HG03442 (cell line): ENCODE results near the gene TFB2M.

Source experiments
- ATAC-seq: cut with Tn5 transposase; IDR thresholded peaks from one replicate; pipeline ENCODE4 v1.9.1; 2021; ENCODE audit warnings: mild to moderate bottlenecking, moderate library complexity; ENCODE audit not compliant: unreplicated experiment

Gene TFB2M

GRCh38 chr1:246558041-246558440 lies 8.0 kb downstream of the TFB2M start:
- ATAC-seq = no peak

DNA sequence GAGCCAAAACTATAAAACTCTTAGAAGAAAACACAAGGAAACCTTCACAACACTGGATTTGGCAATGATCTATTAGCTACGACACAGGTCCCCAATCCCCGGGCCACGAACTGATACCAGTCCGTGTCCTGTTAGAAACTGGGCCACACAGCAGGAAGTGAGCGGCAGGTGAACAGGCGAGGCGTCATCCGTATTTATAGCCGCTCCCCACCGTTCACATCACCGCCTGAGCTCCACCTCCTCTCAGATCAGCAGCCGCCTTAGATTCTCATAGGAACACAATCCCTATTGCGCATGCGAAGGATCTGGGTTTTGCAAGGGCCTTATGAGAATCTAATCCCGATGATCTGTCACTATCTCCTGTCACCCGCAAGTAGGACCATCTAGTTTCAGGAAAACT lies 11.9 kb downstream of the TFB2M start:
- no peak for ATAC-seq

DNA sequence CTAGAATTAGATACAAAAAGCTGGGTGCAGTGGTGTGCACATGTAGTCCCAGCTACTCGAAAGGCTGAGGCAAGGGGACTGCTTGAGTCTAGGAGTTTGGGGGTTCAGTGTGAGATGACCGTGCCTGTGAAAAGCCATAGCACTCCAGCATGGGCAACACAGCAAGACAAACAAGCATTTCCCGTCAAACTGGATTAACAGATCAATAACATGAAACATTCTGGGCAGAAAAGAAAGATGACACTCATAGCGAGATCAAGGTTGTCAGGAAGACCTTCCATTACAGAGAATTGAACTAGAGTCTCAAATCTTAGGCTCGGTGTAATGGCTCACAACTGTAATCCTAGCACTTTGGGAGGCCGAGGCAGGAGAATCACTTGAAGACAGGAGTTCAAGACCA lies 14.0 kb downstream of the TFB2M start:
- ATAC-seq = no peak

- ATAC-seq = no peak
Measured at GRCh38 chr1:246550402-246550801, 15.7 kb downstream of the TFB2M start.

GRCh38 chr1:246549665-246550064 lies 16.4 kb downstream of the TFB2M start:
- ATAC-seq = no peak

DNA sequence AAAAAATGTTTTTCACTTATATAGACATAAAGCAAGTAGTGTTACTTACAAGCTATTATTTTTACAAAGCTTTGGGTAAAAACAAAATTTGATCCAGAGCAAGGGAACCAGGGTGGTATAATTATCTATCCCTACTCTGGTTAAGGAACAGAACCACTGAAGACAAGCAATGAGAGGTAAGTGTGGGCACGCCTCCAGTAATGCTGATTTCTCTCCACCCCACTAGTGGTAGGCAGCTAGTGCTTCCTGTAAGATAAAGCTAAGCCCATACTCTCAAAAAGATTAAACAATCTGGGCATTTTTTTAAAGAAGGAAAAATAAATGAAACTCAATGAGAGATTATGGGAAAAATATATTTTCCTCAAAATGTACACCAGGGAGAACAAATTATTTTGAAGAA lies 22.1 kb downstream of the TFB2M start:
- no peak for ATAC-seq

DNA sequence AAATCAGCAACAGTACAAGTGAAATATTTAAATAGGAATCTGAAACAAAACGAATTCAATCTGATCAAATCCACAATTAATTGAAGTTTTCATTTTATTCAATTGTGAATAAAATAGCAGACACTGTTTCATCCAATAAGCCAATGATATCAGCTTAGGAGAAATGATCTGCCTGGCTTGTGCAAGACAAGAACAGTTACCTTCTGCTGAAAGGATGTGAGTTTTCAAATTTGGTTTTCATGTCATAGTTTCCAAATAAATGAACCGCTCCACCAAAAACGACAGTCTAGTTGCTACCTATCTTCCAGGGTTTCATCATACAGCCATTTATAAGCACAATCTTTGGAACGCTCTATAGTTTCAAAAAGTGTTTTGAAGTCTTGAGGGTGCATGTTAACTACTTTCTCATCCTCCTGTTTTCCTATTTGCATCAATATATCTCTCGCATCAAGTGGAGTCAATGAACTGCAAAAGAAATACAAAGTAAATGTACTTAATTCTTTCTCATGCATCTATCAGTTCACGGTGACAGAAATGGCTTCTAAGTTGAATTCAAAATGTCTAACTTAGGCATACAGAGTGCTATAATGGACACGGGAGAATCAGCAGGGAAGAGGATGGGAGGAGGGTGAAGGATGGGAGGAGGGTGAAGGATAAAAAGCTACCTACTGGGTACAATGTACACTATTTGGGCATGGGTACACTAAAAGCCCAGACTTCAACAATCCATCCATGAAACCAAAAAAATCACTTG lies 25.1 kb downstream of the TFB2M start:
- ATAC-seq = no peak

DNA sequence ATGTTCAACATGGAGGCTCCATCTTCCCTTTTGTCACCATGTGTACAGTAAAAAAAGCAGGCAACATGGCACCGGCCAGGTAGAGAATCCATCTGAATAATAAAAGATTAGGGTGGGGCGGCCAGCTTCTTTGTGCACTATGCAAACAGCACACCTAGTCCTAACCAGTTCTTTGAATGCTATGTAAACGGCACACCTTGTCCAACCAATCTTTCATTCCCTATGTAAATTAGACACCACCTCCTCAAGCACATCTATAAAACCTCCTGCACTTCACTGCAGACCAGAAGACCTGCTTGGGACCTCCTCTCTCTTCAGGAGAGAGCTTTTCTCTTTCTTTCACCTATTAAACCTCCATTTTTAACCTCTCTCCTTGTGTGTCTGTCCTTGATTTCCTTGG lies 28.2 kb downstream of the TFB2M start:
- no peak for ATAC-seq

DNA sequence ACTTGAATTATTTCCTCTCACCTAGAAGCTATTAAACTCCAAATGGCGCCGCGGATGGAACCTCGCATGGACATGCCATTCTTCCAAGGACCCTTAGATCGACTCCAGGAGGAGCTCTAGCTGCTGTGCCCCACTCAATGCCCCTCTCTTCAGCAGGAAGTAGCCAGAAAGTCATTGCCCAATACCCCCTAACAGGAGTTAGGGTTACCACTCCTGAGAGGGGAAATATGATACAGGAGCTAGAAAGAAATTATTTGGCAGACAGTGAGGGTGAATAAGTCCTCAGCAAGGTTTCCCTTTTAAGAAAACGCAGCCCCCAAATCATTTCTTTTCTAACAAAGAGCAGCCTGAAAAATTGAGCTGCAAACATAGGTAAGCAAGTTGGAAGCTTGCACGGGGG lies 28.6 kb downstream of the TFB2M start:
- no peak for ATAC-seq

- ATAC-seq = no peak
Measured at GRCh38 chr1:246534114-246534513, 31.9 kb downstream of the TFB2M start.

DNA sequence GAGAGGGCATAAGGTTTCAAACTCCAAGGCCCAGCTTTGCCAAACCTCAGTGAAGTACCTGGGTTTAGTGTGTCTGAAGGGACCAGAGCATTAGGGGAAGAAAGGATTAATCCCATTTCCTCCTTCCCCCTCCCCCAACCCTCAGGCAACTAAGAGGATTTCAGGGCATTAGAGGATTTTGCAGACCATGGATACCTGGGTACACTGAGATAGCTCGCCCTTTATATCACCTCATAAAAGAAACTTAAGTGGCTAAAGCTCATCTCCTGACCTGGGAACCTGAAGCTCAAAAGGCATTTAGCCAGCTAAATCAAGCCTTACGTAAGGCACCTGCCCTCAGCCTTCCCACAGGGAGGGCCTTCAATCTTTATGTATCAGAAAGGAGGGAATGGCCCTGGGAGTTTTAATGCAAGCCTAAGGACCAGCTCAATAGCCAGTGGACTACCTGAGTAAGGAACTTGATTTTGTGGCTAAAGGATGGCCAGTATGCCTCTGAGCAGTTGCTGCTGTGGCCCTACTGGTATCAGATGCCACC lies 32.6 kb downstream of the TFB2M start:
- no peak for ATAC-seq

DNA sequence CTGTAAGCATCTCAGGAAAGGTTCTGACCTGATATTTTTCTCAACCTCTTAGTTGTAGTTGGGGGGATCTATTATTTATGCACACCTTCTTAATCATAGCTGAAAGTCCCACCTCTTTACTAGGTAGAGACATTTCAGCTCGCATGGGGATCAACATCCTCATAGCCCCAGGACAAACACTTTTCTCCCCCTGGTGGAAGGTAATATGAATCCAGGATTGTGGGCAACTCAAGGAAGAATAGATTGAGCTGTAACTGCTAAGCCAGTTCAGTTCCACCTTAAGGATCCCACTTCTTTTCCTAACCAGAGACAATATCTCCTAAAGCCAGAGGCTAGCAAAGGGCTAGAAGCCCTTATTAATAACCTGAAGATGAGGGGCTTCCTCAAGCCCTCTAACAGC lies 33.5 kb downstream of the TFB2M start:
- ATAC-seq = no peak

DNA sequence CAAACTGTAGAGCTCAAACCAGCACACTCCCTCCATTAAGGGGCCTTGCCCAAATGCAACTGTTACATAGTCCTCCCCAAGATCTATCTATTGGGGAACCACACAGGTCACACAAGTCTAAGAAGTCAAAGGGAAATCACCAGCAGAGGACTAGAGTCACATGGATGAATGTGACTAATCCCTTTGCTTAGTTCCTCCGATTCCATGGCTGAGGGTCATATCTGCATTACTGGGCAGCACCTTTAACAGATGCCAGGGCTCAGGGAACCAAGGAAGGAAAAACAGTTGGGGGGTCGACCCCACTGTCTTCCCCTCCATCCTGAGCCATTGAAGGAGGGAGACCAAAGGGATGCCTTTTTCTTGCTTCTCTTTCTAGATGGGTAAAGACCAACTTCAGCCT lies 35.6 kb downstream of the TFB2M start:
- ATAC-seq = no peak

DNA sequence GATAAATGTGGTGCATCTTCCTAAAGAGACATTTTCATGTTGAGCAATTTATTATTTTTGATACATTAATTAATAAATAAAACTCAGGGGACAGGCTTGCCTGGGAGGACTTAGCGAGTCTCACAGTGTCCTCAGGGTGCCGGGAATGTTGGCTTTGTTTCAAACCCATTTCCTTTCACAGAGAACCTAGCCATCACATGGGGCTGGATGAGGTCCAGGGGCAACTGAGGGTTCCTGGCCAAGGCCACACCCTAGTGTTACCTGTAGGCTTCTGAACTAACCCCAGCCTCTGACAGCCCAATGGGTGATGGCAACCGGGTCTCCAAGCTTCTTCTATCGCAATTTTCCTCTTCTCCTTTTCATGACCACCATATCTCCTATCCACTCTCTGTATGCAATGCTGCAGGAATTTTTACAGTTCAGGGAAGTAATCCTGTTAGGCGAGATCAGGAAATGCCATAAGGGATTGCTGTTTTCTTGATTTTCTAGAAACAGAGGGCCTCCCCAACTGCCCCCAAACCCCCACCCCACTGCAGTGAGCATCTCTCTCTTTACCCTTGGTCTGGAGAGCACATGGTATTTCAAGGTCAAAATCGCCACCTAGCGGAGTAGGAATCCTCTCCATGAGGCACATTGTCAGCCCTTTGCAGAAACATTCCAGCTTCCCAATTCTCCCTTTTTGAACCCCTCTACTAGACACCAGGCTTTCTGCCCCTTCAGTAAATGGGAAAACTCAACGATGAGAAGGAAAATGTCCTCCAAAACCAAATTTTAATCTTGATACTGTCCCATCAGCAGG lies 36.9 kb downstream of the TFB2M start:
- ATAC-seq = no peak

GRCh38 chr1:246527402-246528088 lies 38.5 kb downstream of the TFB2M start:
- ATAC-seq = no peak

DNA sequence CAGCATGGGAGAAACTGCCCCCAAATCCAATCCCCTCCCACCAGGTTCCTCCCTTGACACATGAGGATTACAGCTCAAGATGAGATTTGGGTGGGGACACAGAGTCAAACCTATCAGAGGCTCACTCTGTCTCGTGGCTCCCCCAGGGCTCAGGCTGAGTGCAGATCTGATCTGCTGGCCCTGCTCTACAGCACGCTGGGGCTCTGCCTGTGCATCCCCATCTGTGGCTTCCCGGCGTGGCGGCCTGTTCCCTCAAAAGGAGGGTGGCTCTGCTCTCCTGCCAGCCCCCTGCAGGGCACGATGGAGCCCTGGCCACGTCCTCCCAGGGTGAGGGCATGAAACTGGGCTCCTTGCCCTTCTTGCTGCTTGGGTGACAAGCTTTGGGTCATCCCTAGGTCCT lies 39.1 kb downstream of the TFB2M start:
- no peak for ATAC-seq

DNA sequence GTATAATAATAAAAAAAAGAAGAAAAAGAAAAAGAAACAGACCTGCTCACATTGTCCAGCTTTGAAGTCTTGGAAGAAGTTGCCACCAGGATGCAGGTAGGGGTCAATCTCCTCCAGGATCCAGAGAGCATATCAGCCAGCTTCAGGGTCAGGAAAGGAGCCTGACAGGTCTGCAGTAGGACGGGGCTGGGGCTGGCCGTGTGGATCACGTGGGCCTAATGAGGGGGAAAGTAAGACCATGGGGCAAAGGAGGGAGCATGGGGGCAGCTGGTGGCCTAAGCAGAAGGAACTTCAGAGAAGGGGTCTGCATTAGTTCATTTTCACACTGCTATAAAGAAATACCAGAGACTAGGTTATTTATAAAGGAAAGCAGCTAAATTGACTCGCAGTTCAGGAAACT lies 39.7 kb downstream of the TFB2M start:
- no peak for ATAC-seq

- no peak for ATAC-seq
Measured at GRCh38 chr1:246519514-246519913, 46.5 kb downstream of the TFB2M start.

DNA sequence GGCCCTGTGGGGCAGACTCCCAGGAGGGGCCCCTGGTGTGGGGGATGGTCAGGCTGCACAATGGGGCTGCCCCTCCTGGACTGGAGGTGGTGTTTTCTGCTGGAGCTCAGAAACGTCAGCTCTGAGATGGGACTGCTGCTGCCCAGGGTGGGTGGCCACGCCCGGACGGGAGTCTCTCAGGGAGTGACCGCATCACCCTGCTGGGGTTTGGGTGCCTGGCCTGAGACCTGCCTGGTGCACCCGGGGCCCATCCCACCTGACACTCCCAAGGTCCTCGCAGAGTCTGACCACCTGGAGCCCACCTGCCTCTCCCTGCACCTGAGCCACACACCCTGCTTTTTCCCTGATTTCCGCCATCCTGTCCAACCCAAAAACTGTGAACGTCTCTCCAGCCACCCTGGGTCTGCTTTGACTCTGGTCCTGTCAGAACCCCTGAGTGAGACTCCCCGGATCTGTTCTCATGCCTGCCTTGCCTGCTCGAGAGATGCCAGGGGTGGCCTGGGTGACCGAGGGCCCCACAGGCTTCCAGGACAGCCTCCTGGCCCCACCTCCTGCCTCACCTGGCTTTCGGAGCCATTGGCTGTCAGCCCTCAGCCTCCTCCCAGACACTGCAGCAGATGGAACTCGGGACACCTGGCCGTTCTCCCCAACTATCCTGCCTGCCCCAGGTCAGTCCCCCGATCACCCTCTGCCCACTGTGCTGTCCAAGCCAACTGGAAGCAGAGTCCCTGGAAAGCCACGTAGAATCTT lies 47.4 kb downstream of the TFB2M start:
- no peak for ATAC-seq

- ATAC-seq = no peak
Measured at GRCh38 chr1:246517391-246517790, 48.7 kb downstream of the TFB2M start.

GRCh38 chr1:246516126-246516525 lies 49.9 kb downstream of the TFB2M start:
- ATAC-seq = no peak
